ENCODE data around the gene SLC19A3.
"Not testable (repeated sequence)": the region's sequence is repeated elsewhere in the genome, so short reads cannot be mapped to it uniquely, and the experiment has no call there.

The SLC19A3 gene

DNA sequence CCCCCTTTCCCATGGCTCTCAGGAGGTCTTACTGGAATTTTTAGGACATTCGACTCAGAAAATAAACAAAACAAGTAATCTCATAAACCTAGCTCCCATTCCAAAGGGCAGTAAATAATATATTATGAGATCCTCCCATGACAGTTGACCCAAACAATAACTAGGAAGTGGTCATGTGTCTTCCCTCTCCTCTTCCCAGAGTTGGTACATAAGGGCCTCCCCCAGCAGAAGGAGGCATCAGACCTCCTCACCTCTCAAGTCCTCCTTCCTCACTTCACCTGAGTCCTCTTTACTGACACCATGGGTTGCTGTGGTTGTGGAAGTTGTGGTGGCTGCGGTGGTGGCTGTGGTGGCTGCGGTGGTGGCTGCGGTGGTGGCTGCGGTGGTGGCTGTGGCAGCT lies 10.2 kb upstream of the SLC19A3 start, which contains the start of gene SCYGR7:
Gene SCYGR7 (plus strand): TSS at position 301 of the 400 bp plus-strand sequence. CDS start 0 bp downstream, at position 301.
- H3K27me3 ChIP-seq (ENCODE audit: insufficient read depth, poor library complexity, severe bottlenecking): no peaks in the 10 kb centered on the region
- DNase-seq (ENCODE audit: low spot score) (no peak), ATAC-seq (ENCODE audit: low read depth) (no peak)
- H3K9me3 ChIP-seq (ENCODE audit: severe bottlenecking): no peaks in the 10 kb centered on the region
- no peak within 1 kb of the TSS for H3K4me3 ChIP-seq (ENCODE audit: severe bottlenecking)
- no peak within 1 kb of the TSS for H3K27ac ChIP-seq (ENCODE audit: poor library complexity, severe bottlenecking)
- no peak for TF ChIP-seq CTCF (IDR thresholded peaks at IDR 0.05; ENCODE audit: poor library complexity, severe bottlenecking)
- no peaks in the 10 kb centered on the region for H3K4me1 ChIP-seq (ENCODE audit: insufficient read depth, poor library complexity, severe bottlenecking)
- no peaks in the 10 kb centered on the region for H3K36me3 ChIP-seq (ENCODE audit: low read depth)

DNA sequence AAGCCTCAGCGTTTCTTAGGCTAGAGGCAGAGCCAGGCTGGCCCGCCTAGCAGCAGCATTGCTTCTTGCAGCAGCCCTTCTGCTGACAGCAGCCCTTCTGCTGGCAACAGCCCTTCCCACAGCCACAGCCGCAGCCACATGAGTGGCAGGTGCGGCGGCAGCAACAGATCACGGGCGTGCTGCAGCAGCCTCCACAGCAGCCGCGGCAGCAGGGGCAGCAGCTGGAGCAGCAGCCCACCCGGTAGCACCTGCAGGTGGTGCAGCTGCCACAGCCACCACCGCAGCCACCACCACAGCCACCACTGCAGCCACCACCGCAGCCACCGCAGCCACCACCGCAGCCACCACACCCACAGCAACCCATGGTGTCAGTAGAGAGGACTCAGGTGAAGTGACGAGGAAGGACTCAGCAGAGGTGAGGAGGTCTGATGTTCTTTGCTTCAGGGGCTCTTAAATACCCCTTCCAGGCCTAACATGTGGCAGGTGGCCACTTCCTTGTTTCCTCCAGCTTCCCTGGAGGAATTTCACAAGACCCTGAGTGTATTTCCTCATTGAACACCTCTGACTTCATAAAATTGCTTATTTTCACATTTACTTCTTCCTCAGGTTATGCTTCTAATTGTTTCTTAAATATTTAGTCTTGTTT lies 6.7 kb upstream of the SLC19A3 start, which contains the start of gene SCYGR6:
Gene SCYGR6 (minus strand): TSS at position 364 of the 646 bp plus-strand sequence. CDS start 0 bp downstream, at position 364.
- H3K27ac ChIP-seq (ENCODE audit: poor library complexity, severe bottlenecking): no peak within 1 kb of the TSS
- H3K9me3 ChIP-seq (ENCODE audit: severe bottlenecking): no peaks in the 10 kb centered on the region
- no peaks in the 10 kb centered on the region for H3K36me3 ChIP-seq (ENCODE audit: low read depth)
- H3K4me1 ChIP-seq (ENCODE audit: insufficient read depth, poor library complexity, severe bottlenecking): no peaks in the 10 kb centered on the region
- no peaks in the 10 kb centered on the region for H3K27me3 ChIP-seq (ENCODE audit: insufficient read depth, poor library complexity, severe bottlenecking)
- no peak within 1 kb of the TSS for H3K4me3 ChIP-seq (ENCODE audit: severe bottlenecking)
- ATAC-seq (ENCODE audit: low read depth) (no peak), DNase-seq (ENCODE audit: low spot score) (no peak)
- no peak for TF ChIP-seq CTCF (IDR thresholded peaks at IDR 0.05; ENCODE audit: poor library complexity, severe bottlenecking)

- H3K9me3 ChIP-seq (ENCODE audit: severe bottlenecking); H3K36me3 ChIP-seq (ENCODE audit: low read depth); H3K4me3 ChIP-seq (ENCODE audit: severe bottlenecking); H3K4me1 ChIP-seq (ENCODE audit: insufficient read depth, poor library complexity, severe bottlenecking); DNase-seq (ENCODE audit: low spot score); H3K27ac ChIP-seq (ENCODE audit: poor library complexity, severe bottlenecking); H3K27me3 ChIP-seq (ENCODE audit: insufficient read depth, poor library complexity, severe bottlenecking); ATAC-seq (ENCODE audit: low read depth): not testable (repeated sequence)
Observed at GRCh38 chr2:227722821-227723220, 5.0 kb upstream of the SLC19A3 start.

GRCh38 chr2:227720680-227721079 lies 2.9 kb upstream of the SLC19A3 start:
- H3K27me3 ChIP-seq (ENCODE audit: insufficient read depth, poor library complexity, severe bottlenecking): no peaks in the 10 kb centered on the region
- H3K27ac ChIP-seq (ENCODE audit: poor library complexity, severe bottlenecking): no peak overlapping the region
- H3K4me3 ChIP-seq (ENCODE audit: severe bottlenecking): no peak overlapping the region
- DNase-seq (ENCODE audit: low spot score) (no peak), ATAC-seq (ENCODE audit: low read depth) (no peak)
- TF ChIP-seq CTCF (IDR thresholded peaks at IDR 0.05; ENCODE audit: poor library complexity, severe bottlenecking): no peak
- H3K4me1 ChIP-seq (ENCODE audit: insufficient read depth, poor library complexity, severe bottlenecking): no peaks in the 10 kb centered on the region
- no peaks in the 10 kb centered on the region for H3K36me3 ChIP-seq (ENCODE audit: low read depth)
- no peaks in the 10 kb centered on the region for H3K9me3 ChIP-seq (ENCODE audit: severe bottlenecking)

DNA sequence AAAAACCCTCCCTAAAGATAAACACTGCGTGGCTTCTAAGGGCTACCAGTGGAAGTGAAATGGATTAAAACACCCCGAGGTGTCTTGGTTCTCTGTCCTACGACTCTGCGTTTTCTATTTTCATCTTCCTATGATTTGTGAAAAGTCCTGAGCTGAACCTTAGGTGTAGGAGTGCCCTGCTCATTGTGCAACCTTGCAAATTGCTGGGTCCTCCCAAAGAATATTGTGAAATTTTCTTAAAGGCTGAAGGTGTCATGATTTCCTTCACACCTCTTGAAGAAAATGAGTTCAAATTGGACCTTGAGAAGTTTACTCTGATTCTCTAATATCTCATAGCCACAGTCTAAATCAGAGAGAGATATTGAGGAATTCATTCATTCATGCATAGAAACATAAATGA lies 1.8 kb upstream of the SLC19A3 start:
- no peak for ATAC-seq (ENCODE audit: low read depth)
- H3K4me3 ChIP-seq (ENCODE audit: severe bottlenecking): no peak overlapping the region
- no peak for TF ChIP-seq CTCF (IDR thresholded peaks at IDR 0.05; ENCODE audit: poor library complexity, severe bottlenecking)

More for the DNA sequence above, 1.8 kb upstream of the SLC19A3 start:
- Histone ChIP-seq H3K27me3 (ENCODE audit: insufficient read depth, poor library complexity, severe bottlenecking) (no peaks in the 10 kb centered on the region), H3K36me3 (ENCODE audit: low read depth) (no peaks in the 10 kb centered on the region), H3K4me1 (ENCODE audit: insufficient read depth, poor library complexity, severe bottlenecking) (no peaks in the 10 kb centered on the region), H3K27ac (ENCODE audit: poor library complexity, severe bottlenecking) (no peak overlapping the region), H3K9me3 (ENCODE audit: severe bottlenecking) (no peaks in the 10 kb centered on the region)
- DNase-seq (ENCODE audit: low spot score): no peak
